Measurements from ENCODE around the gene GATAD2B.

GRCh38 chr1:153860285-153860684 lies 62.5 kb downstream of the GATAD2B start:
- TF ChIP-seq POLR2AphosphoS5 (IDR thresholded peaks at IDR 0.05; ENCODE audit: low read depth, low read length) (no peak), REST (IDR thresholded peaks at IDR 0.05; ENCODE audit: insufficient read depth in 1 of 2, low read depth in 2 of 2, low read length in 2 of 2) (no peak), TAF1 (IDR thresholded peaks at IDR 0.05; ENCODE audit: borderline replicate concordance, insufficient read depth, low read length) (no peak), SIN3A (IDR thresholded peaks at IDR 0.05; ENCODE audit: borderline replicate concordance, insufficient read depth, low read length) (no peak), FOXP2 (optimal IDR thresholded peaks at IDR 0.05; ENCODE audit: borderline replicate concordance, extremely low read depth, extremely low read length, insufficient read depth) (no peak)

Data from PFSK-1 (cell line).